GM12891 (cell line): Measurements from ENCODE around the gene EBF3.

Experiments used
- DNase-seq: peaks from one replicate; pipeline ENCODE4 v3.0.0; 2011; ENCODE audit warnings: low spot score; ENCODE audit not compliant: insufficient read length
- FAIRE-seq: peaks from 2 replicates; lab custom pipeline; 2011; peaks lifted over from hg19 to GRCh38; lab: Jason Lieb, UNC
- PAX5 ChIP-seq: IDR thresholded peaks from 2 replicates; pipeline ENCODE4 v1.6.1; 2011; ENCODE audit warnings: low read length, moderate library complexity, mild to moderate bottlenecking; ENCODE audit not compliant: insufficient read depth, severe bottlenecking
- POLR2A ChIP-seq: IDR thresholded peaks from 2 replicates; pipeline ENCODE4 v1.6.1; 2011; ENCODE audit warnings: low read depth, low read length, control low read depth
- POLR2AphosphoS5 ChIP-seq: IDR thresholded peaks from 2 replicates; pipeline ENCODE4 v1.6.1; 2011; ENCODE audit warnings: low read depth, low read length, control low read depth
- POU2F2 ChIP-seq: IDR thresholded peaks from 2 replicates; pipeline ENCODE4 v1.6.1; 2011; ENCODE audit warnings: low read depth, mild to moderate bottlenecking, control low read depth, low read length, moderate library complexity
- SPI1 ChIP-seq: IDR thresholded peaks from 2 replicates; pipeline ENCODE4 v1.6.1; 2011; ENCODE audit warnings: low read depth, low read length, control low read depth
- TAF1 ChIP-seq: IDR thresholded peaks from 2 replicates; pipeline ENCODE4 v1.6.1; 2011; ENCODE audit warnings: low read depth, low read length, control low read depth

EBF3 gene

GRCh38 chr10:129866894-129867293, 97.2 kb downstream of the EBF3 start:
- no peak for FAIRE-seq
- TF ChIP-seq TAF1: no peak
- no peak for TF ChIP-seq POLR2AphosphoS5
- no peak for TF ChIP-seq POU2F2
- no peak for TF ChIP-seq POLR2A
- no peak for TF ChIP-seq PAX5
- TF ChIP-seq SPI1: no peak
- DNase-seq: no peak

GRCh38 chr10:129865960-129866359, 98.1 kb downstream of the EBF3 start:
- FAIRE-seq (no peak), DNase-seq (no peak)
- TF ChIP-seq PAX5 (no peak), POLR2AphosphoS5 (no peak), POU2F2 (no peak), SPI1 (no peak), TAF1 (no peak), POLR2A (no peak)

- FAIRE-seq (no peak), DNase-seq (no peak)
- no peak for TF ChIP-seq POLR2AphosphoS5
- TF ChIP-seq TAF1: no peak
- TF ChIP-seq SPI1: no peak
- no peak for TF ChIP-seq PAX5
- TF ChIP-seq POU2F2: no peak
- no peak for TF ChIP-seq POLR2A
Observed at GRCh38 chr10:129865413-129865812, 98.7 kb downstream of the EBF3 start.

GRCh38 chr10:129864601-129865126, 99.4 kb downstream of the EBF3 start:
- TF ChIP-seq POU2F2 (no peak), POLR2AphosphoS5 (no peak), PAX5 (no peak), SPI1 (no peak), TAF1 (no peak), POLR2A (no peak)
- no peak for DNase-seq
- no peak for FAIRE-seq

GRCh38 chr10:129864082-129864481, 100.0 kb downstream of the EBF3 start:
- TF ChIP-seq SPI1: no peak
- no peak for TF ChIP-seq POLR2AphosphoS5
- TF ChIP-seq POLR2A: no peak
- no peak for TF ChIP-seq POU2F2
- TF ChIP-seq TAF1: no peak
- no peak for TF ChIP-seq PAX5
- FAIRE-seq: no peak
- no peak for DNase-seq

GRCh38 chr10:129863201-129863663, 100.8 kb downstream of the EBF3 start:
- TF ChIP-seq POLR2AphosphoS5: no peak
- TF ChIP-seq POLR2A: no peak
- TF ChIP-seq PAX5: no peak
- no peak for TF ChIP-seq TAF1
- no peak for TF ChIP-seq POU2F2
- no peak for TF ChIP-seq SPI1
- DNase-seq (no peak), FAIRE-seq (no peak)

- TF ChIP-seq SPI1 (no peak), TAF1 (no peak)
- no peak for FAIRE-seq
- DNase-seq: no peak
Observed at GRCh38 chr10:129861776-129862531, 102.1 kb downstream of the EBF3 start.

- TF ChIP-seq TAF1 (no peak), POU2F2 (no peak), PAX5 (no peak), SPI1 (no peak), POLR2AphosphoS5 (no peak)
- DNase-seq (no peak), FAIRE-seq (no peak)
Observed at GRCh38 chr10:129860396-129860795, 103.7 kb downstream of the EBF3 start.

- no peak for DNase-seq
- FAIRE-seq: no peak
- TF ChIP-seq POLR2A (no peak), SPI1 (no peak), TAF1 (no peak), PAX5 (no peak), POLR2AphosphoS5 (no peak), POU2F2 (no peak)
Observed at GRCh38 chr10:129859536-129859935, 104.5 kb downstream of the EBF3 start.
